CD8-positive, alpha-beta memory T cell (primary cell): ENCODE measurements around the gene SLC41A1. TPM values are rescaled to one million over a fixed set of nuclear protein-coding genes. Genes with fewer than 3 reads are reported as not detected.
A peak's percentile ranks its signal among the peaks of the same experiment; 100 is the strongest.

Source experiments
- CTCF ChIA-PET: fragments of 350-600 bp; sonication (Branson Sonifier 250); formaldehyde crosslinking; loops from one replicate; lab custom pipeline; 2021; ENCODE audit warnings: antibody characterized with exemption; lab: Charles Lee
- POLR2A ChIA-PET: fragments of 350-600 bp; sonication (Branson Sonifier 250); formaldehyde crosslinking; loops from one replicate; lab custom pipeline; 2021; ENCODE audit warnings: antibody characterized with exemption; lab: Charles Lee
- DNase-seq, 5 donors: peaks; one replicate each; pipeline versions ENCODE4 v3.0.0 to v3.0.0-alpha.2; 2020 to 2022; ENCODE audit warnings: mixed read lengths in 1 of 5
- H3K27ac ChIP-seq: one replicate; pipeline ENCODE4 v1.7.0; 2013; ENCODE audit warnings: low read depth, mild to moderate bottlenecking, low read length, moderate library complexity
- H3K27me3 ChIP-seq: 2 replicates; pipeline ENCODE4 v1.7.0; 2013; ENCODE audit warnings: low read length, mild to moderate bottlenecking; ENCODE audit not compliant: insufficient read depth, poor library complexity, severe bottlenecking
- H3K36me3 ChIP-seq: 2 replicates; pipeline ENCODE4 v1.7.0; 2013; ENCODE audit warnings: mild to moderate bottlenecking, low read length, moderate library complexity; ENCODE audit not compliant: insufficient read depth
- H3K4me1 ChIP-seq: 2 replicates; pipeline ENCODE4 v1.7.0; 2013; ENCODE audit warnings: mild to moderate bottlenecking, low read length, moderate library complexity; ENCODE audit not compliant: insufficient read depth
- H3K4me3 ChIP-seq: 2 replicates; pipeline ENCODE4 v1.7.0; 2013; ENCODE audit warnings: mild to moderate bottlenecking, low read length
- H3K9me3 ChIP-seq: 2 replicates; pipeline ENCODE4 v1.7.0; 2013; ENCODE audit warnings: mild to moderate bottlenecking, low read length
- H3K27ac Mint-ChIP-seq, 8 donors: one replicate each; pipeline ENCODE4 v1.8.0; 2020 to 2021; ENCODE audit warnings: mixed read lengths in 8 of 8, mild to moderate bottlenecking in 6 of 8, inconsistent platforms in 3 of 8, moderate library complexity in 3 of 8
- H3K27me3 Mint-ChIP-seq, 2 donors: one replicate each; pipeline ENCODE4 v1.8.0; 2020 to 2021; ENCODE audit warnings: mixed read lengths in 2 of 2, mild to moderate bottlenecking in 1 of 2, moderate library complexity in 1 of 2
- H3K36me3 Mint-ChIP-seq, 3 donors: one replicate each; pipeline ENCODE4 v1.8.0; 2020 to 2021; ENCODE audit warnings: mixed read lengths in 3 of 3, inconsistent platforms in 1 of 3, mild to moderate bottlenecking in 1 of 3
- H3K4me1 Mint-ChIP-seq, 3 donors: one replicate each; pipeline ENCODE4 v1.8.0; 2020 to 2021; ENCODE audit warnings: mixed read lengths in 3 of 3, inconsistent platforms in 1 of 3, mild to moderate bottlenecking in 1 of 3
- H3K4me3 Mint-ChIP-seq, 7 donors: one replicate each; pipeline ENCODE4 v1.8.0; 2020 to 2021; ENCODE audit warnings: mixed read lengths in 7 of 7, mild to moderate bottlenecking in 6 of 7, moderate library complexity in 4 of 7, inconsistent platforms in 2 of 7
- H3K9me3 Mint-ChIP-seq, 5 donors: one replicate each; pipeline ENCODE4 v1.8.0; 2020 to 2022; ENCODE audit warnings: mixed read lengths in 5 of 5, mild to moderate bottlenecking in 3 of 5, moderate library complexity in 2 of 5, inconsistent platforms in 1 of 5
- polyA plus RNA-seq: library from polyadenylated mRNA; unstranded; fragments of 300-500 nt; fragmentation: Illumina TruSeq; gene quantifications from one replicate; pipeline ENCODE4 v1.2.3, GENCODE V29; 2021
- total RNA-seq, 2 experiments: library from RNA; stranded (reverse); gene quantifications; one replicate each; pipeline ENCODE4 v1.2.3, GENCODE V29; 2021

The SLC41A1 gene
- total and polyA plus RNA-seq, 3 experiments from 2014 or later: 16.5 to 27.6 (median 24.1) TPM

DNA sequence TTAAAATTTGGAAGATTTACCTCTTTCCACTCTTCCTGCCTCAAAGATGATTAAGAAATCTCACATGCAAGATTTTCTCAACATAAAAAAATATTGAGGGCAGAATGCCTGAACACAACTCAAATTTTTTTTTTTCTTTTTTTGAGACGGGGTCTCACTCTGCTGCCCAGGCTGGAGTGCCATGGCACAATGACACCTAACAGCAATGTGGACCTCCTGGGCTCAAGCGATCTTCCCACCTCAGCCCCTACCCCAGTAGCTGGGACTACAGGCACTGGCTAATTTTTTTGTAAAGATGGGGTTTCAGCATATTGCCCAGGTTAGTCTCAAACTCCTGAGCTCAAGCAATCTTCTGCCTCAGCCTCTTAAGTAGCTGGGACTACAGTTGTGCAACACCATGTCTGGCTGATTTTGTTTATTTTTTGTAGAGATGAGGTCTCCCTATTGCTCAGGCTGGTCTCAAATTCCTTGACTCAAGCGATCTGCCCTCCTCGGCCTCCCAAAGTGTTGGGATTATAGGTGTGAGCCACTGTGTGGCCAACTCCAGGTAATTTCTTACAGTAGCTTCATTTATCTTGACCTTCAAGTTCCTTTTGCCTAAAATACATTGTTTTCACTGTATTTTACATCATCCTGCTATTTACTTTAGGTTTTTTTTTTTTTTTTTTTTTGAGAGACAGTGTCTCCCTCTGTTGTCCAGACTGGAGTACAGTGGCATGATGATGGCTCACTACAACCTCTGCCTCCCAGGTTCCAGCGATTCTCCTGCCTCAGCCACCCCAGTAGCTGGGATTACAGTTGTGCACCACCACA is 73.4 kb downstream of the SLC41A1 start:
- no peaks in the 10 kb centered on the region for H3K27me3 Mint-ChIP-seq
- peak overlapping the region in 5 of 8 donors; percentile 21 to 60 (median 33) for H3K27ac Mint-ChIP-seq
- Histone ChIP-seq H3K4me1 (peaks cover 13% of the 10 kb centered on the region), H3K27ac (no peak overlapping the region), H3K4me3 (no peak overlapping the region), H3K27me3 (no peaks in the 10 kb centered on the region), H3K36me3 (peaks cover 9% of the 10 kb centered on the region), H3K9me3 (no peaks in the 10 kb centered on the region)
- H3K9me3 Mint-ChIP-seq: no peaks in the 10 kb centered on the region
- no peak for DNase-seq
- peaks cover 0 to 22% (median 0%) of the 10 kb centered on the region in 3 donors for H3K36me3 Mint-ChIP-seq
- H3K4me3 Mint-ChIP-seq: no peak overlapping the region
- ChIA-PET CTCF (interaction anchor here (1.7 kb wide), 1 partner anchor 28 kb away, joined by 4 read pairs; no protein-coding TSS in a partner anchor), POLR2A (interaction anchor here (0.6 kb wide), 1 partner anchor 59 kb away, joined by 3 read pairs; no protein-coding TSS in a partner anchor)
- peaks cover 47 to 72% (median 66%) of the 10 kb centered on the region in 3 donors for H3K4me1 Mint-ChIP-seq

Other genes starting within 250 kb of the SLC41A1 start
- gene ELK4, start 181.2 kb downstream of the SLC41A1 start, total RNA-seq: 10 to 100 TPM; 83.3 to 88.7 TPM
- 6.1 TPM for gene ELK4, start 181.2 kb downstream of the SLC41A1 start, polyA plus RNA-seq
- under 1 TPM; 0.29 to 0.33 TPM for gene SLC45A3, start 132.7 kb downstream of the SLC41A1 start, total RNA-seq
- gene SLC45A3, start 132.7 kb downstream of the SLC41A1 start, polyA plus RNA-seq: not detected
- gene NUCKS1, start 63.0 kb downstream of the SLC41A1 start, total RNA-seq: 100 to 1,000 TPM; 162 to 202 TPM
- gene NUCKS1, start 63.0 kb downstream of the SLC41A1 start, polyA plus RNA-seq: 18.9 TPM
- gene RAB29, start 37.7 kb downstream of the SLC41A1 start, total RNA-seq: 10 to 100 TPM; 37.1 to 39.7 TPM
- gene RAB29, start 37.7 kb downstream of the SLC41A1 start, polyA plus RNA-seq: 169 TPM
- under 1 TPM; 0.31 to 0.38 TPM for gene PM20D1, start 36.9 kb upstream of the SLC41A1 start, total RNA-seq
- gene PM20D1, start 36.9 kb upstream of the SLC41A1 start, polyA plus RNA-seq: 2.6 TPM
- gene SLC26A9, start 130.3 kb upstream of the SLC41A1 start, total RNA-seq: not detected
- gene SLC26A9, start 130.3 kb upstream of the SLC41A1 start, polyA plus RNA-seq: not detected
- gene RAB7B, start 190.2 kb upstream of the SLC41A1 start, total RNA-seq: under 1 TPM; 0.29 to 0.48 TPM
- gene RAB7B, start 190.2 kb upstream of the SLC41A1 start, polyA plus RNA-seq: not detected
- not detected for gene CTSE, start 210.7 kb upstream of the SLC41A1 start, total RNA-seq
- gene CTSE, start 210.7 kb upstream of the SLC41A1 start, polyA plus RNA-seq: not detected
- gene RHEX, start 240.0 kb upstream of the SLC41A1 start, total RNA-seq: not detected
- not detected for gene RHEX, start 240.0 kb upstream of the SLC41A1 start, polyA plus RNA-seq